HG03439 (cell line): ENCODE results near the gene CHD6.

Source experiments
- ATAC-seq: cut with Tn5 transposase; IDR thresholded peaks from one replicate; pipeline ENCODE4 v1.9.1; 2021; ENCODE audit warnings: mild to moderate bottlenecking, moderate library complexity; ENCODE audit not compliant: unreplicated experiment

CHD6 gene

GRCh38 chr20:41587523-41587922 lies 30.7 kb downstream of the CHD6 start:
- ATAC-seq: no peak

- no peak for ATAC-seq
Measured at GRCh38 chr20:41586772-41587171, 31.4 kb downstream of the CHD6 start.

GRCh38 chr20:41580350-41580749 lies 37.8 kb downstream of the CHD6 start:
- no peak for ATAC-seq

GRCh38 chr20:41577129-41578009 lies 40.8 kb downstream of the CHD6 start:
- no peak for ATAC-seq

GRCh38 chr20:41575412-41575811 lies 42.8 kb downstream of the CHD6 start:
- no peak for ATAC-seq

GRCh38 chr20:41574802-41575389 lies 43.3 kb downstream of the CHD6 start:
- ATAC-seq: no peak

GRCh38 chr20:41573955-41574354 lies 44.2 kb downstream of the CHD6 start:
- ATAC-seq: no peak

GRCh38 chr20:41572010-41572572 lies 46.1 kb downstream of the CHD6 start:
- ATAC-seq: no peak

GRCh38 chr20:41571006-41571405 lies 47.2 kb downstream of the CHD6 start:
- ATAC-seq: no peak

GRCh38 chr20:41570557-41570956 lies 47.6 kb downstream of the CHD6 start:
- ATAC-seq: no peak

GRCh38 chr20:41567615-41568014 lies 50.6 kb downstream of the CHD6 start:
- no peak for ATAC-seq

GRCh38 chr20:41566896-41567527 lies 51.2 kb downstream of the CHD6 start:
- ATAC-seq: no peak

- no peak for ATAC-seq
Measured at GRCh38 chr20:41563087-41563486, 55.1 kb downstream of the CHD6 start.

- no peak for ATAC-seq
Measured at GRCh38 chr20:41560970-41561369, 57.2 kb downstream of the CHD6 start.

GRCh38 chr20:41559658-41560057 lies 58.5 kb downstream of the CHD6 start:
- ATAC-seq: no peak

GRCh38 chr20:41553142-41553879 lies 64.9 kb downstream of the CHD6 start:
- no peak for ATAC-seq

- ATAC-seq: no peak
Measured at GRCh38 chr20:41552295-41553068, 65.7 kb downstream of the CHD6 start.

- ATAC-seq: no peak
Measured at GRCh38 chr20:41551011-41551705, 67.0 kb downstream of the CHD6 start.

GRCh38 chr20:41547221-41547620 lies 71.0 kb downstream of the CHD6 start:
- ATAC-seq: no peak

GRCh38 chr20:41546535-41546934 lies 71.6 kb downstream of the CHD6 start:
- no peak for ATAC-seq
